ENCODE data around the gene LIX1L.
A peak's percentile ranks its signal among the peaks of the same experiment; 100 is the strongest.

The LIX1L gene

GRCh38 chr1:145995964-145996432 is 38.2 kb upstream of the LIX1L start:
- H3K4me3 ChIP-seq (ENCODE audit: low read depth, low read length): peak overlapping the region; percentile 65
- no peak for TF ChIP-seq CTCF (IDR thresholded peaks at IDR 0.05; ENCODE audit: low read depth, low read length, missing control alignments)
- no peak for DNase-seq (ENCODE audit: low read depth)
- in situ Hi-C loops (cut with HindIII; ENCODE audit: low sequenced_read_pairs): no loop called here

- DNase-seq (ENCODE audit: low read depth): no peak
- TF ChIP-seq CTCF (IDR thresholded peaks at IDR 0.05; ENCODE audit: low read depth, low read length, missing control alignments): no peak
- in situ Hi-C loops (cut with HindIII; ENCODE audit: low sequenced_read_pairs): no loop called here
- peak overlapping the region; percentile 65 for H3K4me3 ChIP-seq (ENCODE audit: low read depth, low read length)
Observed at GRCh38 chr1:145995148-145995881, 37.5 kb upstream of the LIX1L start.

GRCh38 chr1:145994391-145995120 is 36.7 kb upstream of the LIX1L start:
- no peak for DNase-seq (ENCODE audit: low read depth)
- in situ Hi-C loops (cut with HindIII; ENCODE audit: low sequenced_read_pairs): no loop called here
- TF ChIP-seq CTCF (IDR thresholded peaks at IDR 0.05; ENCODE audit: low read depth, low read length, missing control alignments): no peak
- peak overlapping the region; percentile 65 for H3K4me3 ChIP-seq (ENCODE audit: low read depth, low read length)

GRCh38 chr1:145993618-145994390 is 36.0 kb upstream of the LIX1L start:
- H3K4me3 ChIP-seq (ENCODE audit: low read depth, low read length): peak overlapping the region; percentile 65
- TF ChIP-seq CTCF (IDR thresholded peaks at IDR 0.05; ENCODE audit: low read depth, low read length, missing control alignments): no peak
- in situ Hi-C loops (cut with HindIII; ENCODE audit: low sequenced_read_pairs): no loop called here
- no peak for DNase-seq (ENCODE audit: low read depth)

- TF ChIP-seq CTCF (IDR thresholded peaks at IDR 0.05; ENCODE audit: low read depth, low read length, missing control alignments): no peak
- in situ Hi-C loops (cut with HindIII; ENCODE audit: low sequenced_read_pairs): no loop called here
- DNase-seq (ENCODE audit: low read depth): no peak
- peak overlapping the region; percentile 65 for H3K4me3 ChIP-seq (ENCODE audit: low read depth, low read length)
Observed at GRCh38 chr1:145992958-145993617, 35.3 kb upstream of the LIX1L start.

- TF ChIP-seq CTCF (IDR thresholded peaks at IDR 0.05; ENCODE audit: low read depth, low read length, missing control alignments): no peak
- H3K4me3 ChIP-seq (ENCODE audit: low read depth, low read length): peak overlapping the region; percentile 65
- in situ Hi-C loops (cut with HindIII; ENCODE audit: low sequenced_read_pairs): no loop called here
- DNase-seq (ENCODE audit: low read depth): no peak
Observed at GRCh38 chr1:145992502-145992936, 34.7 kb upstream of the LIX1L start.

All from astrocyte of the cerebellum (primary cell).